CD1c-positive myeloid dendritic cell (primary cell): ENCODE results near the gene GPSM1.

Experiments
- DNase-seq: peaks from one replicate; pipeline ENCODE4 v3.0.0-alpha.2; 2016; ENCODE audit errors: extremely low spot score

Gene GPSM1

DNA sequence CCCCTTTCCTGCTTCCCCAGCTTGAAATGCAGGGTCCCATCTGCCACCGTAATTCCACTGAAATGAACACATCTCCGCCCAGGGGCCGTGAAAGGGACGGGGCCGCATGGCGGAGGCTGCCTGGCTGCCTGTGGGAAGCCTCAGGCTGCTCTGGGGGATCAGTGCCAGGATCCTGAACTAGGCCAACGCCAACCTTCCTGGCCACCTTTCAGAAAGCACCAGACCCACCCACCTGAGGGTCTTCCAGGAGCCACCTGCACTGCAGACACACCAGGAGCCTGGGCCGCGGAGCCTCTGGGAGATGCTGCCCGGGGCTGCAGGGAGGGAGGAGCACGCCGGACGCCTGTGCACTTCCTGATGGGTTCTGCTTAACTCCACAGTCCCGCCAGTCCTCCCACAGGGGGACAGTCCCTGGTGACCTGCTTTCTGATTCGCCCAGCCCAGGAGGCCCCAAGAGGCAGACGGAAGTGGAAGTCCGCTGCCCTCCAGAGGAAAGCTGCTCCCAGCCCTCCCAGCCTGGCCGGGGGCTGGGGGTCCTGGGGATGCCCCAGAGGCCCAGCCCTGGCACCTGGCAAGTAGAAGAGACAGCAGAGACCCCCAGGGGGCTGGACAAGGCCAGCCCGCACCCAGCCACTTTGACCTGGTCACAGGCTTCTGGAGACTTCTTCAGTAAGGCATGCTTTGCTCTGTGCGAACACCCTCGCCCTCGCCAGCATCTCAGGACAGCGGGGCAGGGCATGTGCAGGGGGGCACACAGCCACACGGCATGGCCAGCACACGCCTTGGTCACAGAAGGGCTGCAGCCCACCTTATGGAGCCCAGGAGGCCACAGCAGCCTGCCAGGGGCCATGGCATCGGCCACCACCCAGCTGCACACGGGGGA lies 46.2 kb downstream of the GPSM1 start, which contains the start of gene CARD9:
Gene CARD9 (minus strand): TSS at position 370 of the 883 bp plus-strand sequence. CDS start 1,591 bp downstream, outside the sequence.
- peak; percentile 91 for DNase-seq

- DNase-seq: no peak
These were observed 46.8 kb downstream of the GPSM1 start for GRCh38 chr9:136374183-136374575.

DNA sequence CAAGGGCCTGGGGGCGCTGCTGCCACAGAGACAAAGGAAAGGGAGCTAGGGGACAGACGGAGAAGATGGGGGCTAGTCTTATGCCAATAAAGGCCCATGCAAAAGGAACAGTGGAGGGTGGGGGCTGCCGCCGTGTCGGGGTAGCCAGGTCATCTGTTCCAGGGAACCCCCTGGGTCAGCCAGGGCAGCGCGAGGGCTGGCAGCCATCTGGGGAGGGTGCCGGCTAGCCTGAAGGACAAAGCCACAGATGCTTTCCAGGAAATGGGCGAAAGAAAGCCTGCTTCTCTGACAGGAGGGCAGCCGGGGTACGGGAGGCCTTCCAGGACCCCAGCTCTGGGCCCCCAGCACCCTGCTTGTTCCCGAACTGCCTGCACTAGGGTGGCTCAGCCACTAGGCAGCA lies 47.8 kb downstream of the GPSM1 start:
- no peak for DNase-seq

DNA sequence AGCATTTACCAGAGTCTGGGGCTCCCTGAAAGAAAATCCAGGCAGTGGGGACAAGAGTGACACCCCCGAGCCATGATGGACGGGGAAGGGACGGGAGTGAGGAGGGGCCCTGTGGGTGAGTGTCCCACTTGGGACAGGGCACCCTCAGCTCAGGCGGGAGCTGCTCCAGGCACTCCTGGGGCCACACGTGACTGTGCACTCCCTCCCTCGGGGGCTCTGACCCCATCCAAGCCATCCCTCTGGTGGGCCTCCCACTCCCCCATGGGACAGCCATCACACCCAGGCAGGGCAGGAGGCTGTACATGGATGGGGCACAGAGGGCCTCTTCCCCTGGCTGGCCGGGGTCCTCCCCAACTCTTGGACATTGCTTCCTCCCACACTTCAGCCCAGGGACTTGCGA lies 49.1 kb downstream of the GPSM1 start:
- DNase-seq: no peak

DNA sequence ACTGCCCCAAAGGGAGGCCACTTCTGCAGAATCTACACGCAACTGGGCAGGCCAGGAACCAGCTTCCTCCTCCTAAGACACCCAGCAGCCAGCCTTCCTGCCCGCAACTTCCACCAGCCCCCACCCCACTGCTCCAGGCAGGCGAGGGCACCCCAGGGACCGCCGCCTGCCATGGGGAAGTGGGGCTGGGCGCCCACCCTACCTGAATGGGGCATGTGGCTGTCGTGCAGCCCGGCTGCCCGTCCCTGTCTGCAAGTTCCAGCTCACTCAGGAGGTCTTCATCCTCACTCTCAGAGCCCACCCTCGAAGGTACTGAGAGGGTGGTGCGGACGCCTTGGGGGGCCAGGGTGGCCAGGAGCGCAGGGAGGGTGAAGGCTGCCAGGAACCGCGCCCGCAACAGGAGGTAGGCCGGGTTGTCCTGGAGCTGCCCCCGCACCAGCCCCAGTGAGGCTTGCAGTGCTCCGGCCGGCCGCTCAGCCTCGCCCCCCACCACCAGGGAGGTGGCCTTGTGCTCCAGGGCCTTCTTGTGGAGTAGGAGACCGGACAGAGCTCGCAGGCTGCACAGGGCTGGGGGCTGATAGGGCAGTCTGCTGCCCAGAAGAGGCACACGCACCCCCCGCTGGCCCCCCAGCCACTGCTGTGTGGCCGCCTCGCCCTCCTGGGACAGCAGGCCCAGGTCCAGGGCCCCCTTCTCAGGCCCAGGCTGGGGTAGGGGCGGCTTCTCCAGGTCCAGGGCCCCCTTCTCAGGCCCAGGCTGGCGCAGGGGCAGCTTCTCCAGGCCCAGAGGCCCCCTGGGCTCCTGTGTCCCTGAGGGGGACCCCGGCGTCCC lies 50.2 kb downstream of the GPSM1 start:
- peak; percentile 69 for DNase-seq

DNA sequence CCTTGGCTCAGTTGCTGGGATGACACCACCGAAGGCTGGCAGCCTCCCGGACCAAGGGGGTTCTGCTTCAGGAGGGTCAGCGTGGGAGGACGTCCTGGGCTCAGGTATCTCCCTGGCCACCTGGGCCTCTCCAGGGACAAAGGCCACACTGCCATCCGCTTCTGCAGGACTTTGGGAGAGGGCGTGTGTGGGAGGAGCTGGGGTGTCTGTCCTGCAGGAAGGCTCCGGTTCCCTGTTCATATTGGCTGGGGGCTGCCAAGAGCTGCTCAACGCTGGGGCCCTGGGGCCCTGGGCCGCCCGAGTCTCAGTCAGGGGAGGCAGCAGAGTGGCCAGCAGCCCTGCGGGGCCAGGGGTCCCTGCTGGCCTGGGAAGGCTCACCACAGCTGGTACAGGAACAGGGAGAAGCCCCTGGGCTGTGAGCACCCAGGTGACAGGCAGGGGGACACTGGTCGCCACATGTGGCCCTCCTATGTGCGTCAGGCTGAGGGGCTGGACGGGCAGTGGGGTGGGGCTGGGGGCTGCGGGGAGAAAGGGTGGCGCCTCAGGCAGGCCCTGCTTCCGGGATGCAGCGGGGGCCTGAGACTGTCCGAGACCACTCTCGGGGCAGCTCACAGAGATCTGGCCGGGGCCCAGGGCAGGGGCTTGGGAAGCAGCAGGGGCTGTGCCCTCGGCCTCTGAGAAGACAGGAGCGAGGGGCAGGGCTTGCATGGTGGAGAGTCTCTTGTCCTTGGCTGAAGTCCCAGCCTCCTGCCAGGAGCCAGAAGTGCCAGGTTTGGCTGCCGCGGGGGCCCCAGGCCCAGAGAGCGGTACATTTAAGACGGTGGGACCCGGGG lies 51.0 kb downstream of the GPSM1 start:
- DNase-seq: no peak

DNA sequence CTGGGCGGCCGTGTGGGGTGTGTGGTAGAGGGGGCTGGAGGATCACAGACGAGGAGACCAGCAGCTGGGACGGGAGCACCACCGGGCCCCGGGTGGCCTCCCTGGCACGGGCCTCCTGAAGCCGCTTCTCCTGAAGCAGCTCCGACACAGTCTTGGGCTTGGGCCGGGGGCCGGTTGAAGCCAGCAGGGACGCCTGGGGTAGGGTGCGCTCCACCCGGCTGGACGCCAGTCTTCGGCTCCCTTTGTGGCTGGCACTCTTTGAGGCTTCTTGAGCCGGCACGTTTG lies 51.6 kb downstream of the GPSM1 start:
- no peak for DNase-seq

DNA sequence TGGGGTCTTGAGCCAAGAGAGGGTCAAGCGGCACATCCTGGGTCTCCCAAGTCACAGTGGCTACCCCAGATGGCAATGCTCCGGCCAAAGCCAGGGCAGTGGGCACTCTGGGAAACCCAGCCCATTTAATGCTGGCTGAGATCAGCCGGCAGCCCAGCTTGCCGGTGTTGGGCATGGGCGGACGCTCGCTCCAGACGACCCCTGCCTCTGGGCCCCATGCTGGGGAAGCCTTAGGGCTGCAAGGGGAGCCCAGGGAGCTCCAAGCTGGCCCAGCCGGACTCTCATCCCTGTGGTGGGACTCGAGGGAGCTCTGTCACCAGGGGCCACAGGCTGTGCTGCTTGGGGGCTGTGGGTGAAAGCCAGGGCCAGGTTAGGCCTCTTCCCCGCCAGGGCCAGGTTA lies 52.1 kb downstream of the GPSM1 start:
- no peak for DNase-seq

DNA sequence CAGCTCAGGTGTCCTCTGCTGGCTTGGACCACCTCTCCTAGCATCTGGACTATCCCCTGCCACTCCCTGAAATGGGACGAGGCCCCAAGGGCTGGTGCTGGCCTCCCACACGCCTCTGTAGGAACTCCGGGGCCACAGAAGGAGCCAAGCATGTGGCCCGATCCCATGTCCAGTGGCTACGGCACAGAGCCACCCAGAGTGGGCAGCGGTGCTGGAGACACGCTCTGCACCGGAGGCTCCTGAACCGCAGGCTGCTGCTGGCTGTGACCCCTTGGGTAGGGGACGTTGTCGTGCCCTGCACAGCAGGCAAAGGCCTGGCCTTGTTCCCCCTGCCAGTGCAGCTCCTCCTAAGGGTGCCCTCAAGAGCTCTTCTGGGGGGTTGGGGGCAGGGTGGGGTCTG lies 52.6 kb downstream of the GPSM1 start:
- DNase-seq: no peak

DNA sequence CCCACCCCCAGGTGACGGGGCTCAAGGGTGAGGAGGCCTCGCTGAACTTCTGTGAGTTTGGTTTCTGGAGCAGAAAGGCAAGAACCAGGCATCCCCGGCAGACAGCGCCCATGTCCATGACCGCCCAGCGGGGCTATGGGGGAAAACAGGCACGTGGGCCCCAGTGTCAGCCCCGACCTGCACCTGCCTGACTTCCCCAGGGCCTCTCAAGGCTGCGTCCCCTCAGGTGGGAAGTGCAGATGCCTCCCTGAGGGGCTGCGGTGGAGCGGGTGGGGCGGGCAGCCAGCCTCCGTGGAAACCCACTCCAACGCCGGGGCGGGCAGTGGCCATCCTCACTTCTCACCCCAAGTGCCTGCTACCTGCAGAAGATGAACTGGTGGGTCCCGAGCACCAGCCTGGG lies 53.0 kb downstream of the GPSM1 start:
- DNase-seq: no peak

GRCh38 chr9:136381311-136381710 lies 54.0 kb downstream of the GPSM1 start:
- DNase-seq: no peak

GRCh38 chr9:136381966-136382513 lies 54.7 kb downstream of the GPSM1 start:
- no peak for DNase-seq

DNA sequence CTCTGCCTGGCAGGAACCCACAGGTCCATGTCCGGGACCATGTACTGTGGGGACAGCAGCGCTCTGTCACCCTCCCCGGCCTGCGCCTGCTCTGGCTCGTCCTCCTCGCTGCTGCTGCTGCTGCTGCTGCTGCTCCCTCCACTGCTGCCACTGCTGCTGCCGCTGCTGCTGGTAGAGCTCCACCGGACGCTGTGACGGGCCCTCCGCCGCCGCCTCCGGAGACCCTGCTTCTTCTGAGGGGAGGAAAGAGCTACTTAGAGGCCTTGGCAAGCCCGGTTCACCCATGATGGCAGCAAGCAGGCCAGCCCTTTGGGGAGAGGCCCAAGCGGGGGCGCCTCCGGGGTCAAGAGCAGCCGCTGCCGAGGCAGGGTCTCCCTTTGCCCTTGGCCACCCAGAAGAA lies 56.1 kb downstream of the GPSM1 start:
- DNase-seq: no peak

- peak; percentile 16 for DNase-seq
These were observed 57.7 kb downstream of the GPSM1 start for GRCh38 chr9:136385015-136385414.

DNA sequence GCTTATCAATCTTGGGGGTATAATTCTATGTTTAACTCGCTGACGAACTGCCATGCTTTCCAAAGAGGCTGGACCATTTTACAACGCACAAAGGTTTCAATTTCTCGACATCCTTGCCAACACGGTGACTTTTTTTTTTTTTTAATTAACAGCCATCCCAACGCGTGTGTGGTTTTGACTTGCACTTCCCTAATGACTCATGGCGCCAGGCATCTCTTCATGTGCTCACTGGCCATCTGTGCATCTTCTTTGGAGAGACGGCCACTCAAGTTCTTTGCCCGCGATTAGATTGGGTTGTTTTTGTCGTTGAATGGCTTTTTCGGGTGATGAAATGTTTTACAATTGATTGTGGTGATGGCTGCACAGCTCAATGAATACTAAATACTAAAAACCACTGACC lies 58.7 kb downstream of the GPSM1 start:
- DNase-seq: peak; percentile 58

DNA sequence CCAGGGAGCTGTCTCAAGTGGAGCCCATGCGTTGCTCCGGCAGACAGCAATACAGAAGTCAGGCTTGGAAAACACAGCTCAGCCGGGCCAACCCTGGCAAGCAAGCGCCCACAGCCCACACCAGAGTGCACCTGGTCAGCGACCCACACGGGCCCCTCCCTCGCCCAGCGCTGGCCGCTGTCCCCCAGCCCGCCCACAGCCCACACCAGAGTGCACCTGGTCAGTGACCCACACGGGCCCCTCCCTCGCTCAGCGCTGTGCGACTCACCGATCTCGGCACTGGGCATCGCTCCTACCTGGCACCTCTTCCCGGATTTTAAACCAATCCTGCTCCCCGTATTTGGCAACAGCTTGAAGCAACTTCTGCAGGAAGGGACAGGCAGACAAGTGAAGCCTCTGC lies 59.9 kb downstream of the GPSM1 start:
- no peak for DNase-seq

DNA sequence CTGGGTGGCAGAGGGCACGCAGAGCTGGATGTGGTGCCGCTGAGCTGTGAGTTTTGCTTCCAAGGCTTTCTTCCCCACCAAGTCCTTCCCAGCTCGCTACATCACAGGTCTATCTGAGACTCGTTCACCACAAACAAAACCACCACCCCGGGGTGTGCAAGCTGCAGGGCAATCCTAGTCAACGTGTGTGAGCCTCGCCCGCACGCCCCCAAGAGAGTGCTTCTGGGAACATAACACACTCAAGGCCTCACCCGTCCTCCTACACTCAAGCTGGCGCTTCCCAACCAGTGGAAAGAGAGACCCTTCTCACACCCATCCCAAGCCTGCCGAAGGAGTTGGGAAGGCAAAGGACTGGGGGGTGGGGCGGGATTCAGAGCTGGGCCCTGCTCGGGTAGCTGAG lies 62.1 kb downstream of the GPSM1 start:
- no peak for DNase-seq

DNA sequence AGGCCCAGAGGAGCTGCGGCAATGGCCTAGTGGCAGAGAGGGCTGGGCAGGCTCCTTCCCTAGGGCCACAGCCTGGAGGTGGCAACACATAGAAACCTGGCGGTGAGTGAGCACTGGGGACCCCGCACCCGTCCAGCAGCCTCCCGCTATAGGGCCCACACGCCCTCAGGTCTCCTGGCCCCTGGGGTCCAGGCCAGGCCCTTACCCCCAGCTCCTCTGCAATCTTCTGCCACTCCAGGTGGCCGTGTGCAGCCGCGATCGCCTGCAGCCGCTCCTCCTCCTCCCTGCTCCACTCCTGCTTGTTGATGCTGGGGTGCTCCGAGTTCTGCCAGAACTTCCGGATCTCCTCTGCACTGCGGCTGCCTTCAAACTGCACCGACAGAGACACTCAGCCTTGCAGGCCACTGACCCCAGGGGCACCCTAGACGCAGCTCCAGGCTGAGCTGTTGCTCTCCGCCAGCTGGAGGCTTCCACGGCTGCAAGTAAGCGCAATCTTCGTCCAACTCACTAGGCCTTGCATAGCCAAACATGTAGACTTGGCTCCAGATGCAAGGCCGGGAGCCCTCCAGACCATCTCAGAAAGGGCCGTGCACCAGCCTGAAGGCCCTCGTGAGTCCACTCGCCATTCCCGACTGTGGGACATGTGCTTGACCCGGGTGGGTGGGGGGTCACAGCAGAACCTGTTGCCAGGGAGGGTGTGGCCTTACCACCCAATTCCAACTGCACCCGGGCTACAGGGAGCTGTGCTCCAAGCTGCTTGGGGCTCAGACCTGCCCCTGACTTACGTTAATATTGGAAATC lies 64.6 kb downstream of the GPSM1 start:
- no peak for DNase-seq

- DNase-seq: no peak
These were observed 65.5 kb downstream of the GPSM1 start for GRCh38 chr9:136392538-136393449.

DNA sequence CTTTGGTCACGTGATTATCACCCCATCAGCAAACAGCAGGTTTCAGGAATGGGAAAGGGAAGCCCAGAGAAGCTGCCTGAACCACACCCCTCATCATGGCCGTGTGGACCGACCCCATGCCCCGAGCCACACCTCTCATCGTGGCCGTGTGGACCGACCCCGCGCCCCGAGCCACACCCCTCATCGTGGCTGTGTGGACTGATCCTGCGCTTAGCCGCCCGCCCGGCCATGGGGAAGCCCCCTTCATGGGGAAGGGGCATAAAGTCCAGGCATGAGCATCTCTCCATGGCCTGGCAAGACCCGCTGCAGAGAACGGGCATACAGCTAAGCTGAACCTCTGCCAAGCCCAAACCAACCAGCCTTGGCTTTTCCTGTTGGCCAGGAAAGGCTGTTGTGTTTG lies 66.2 kb downstream of the GPSM1 start:
- DNase-seq: no peak
